Gastrocnemius medialis (tissue), 4 donors: Measurements from ENCODE around the gene KCNIP4.

Experiments
- CTCF ChIP-seq, 5 experiments: fragments of 450-650 bp in 3 of 5; fragments of 200-600 bp in 2 of 5; sonication (generic) in 2 of 5; IDR thresholded peaks in 4 of 5; conservative IDR thresholded peaks in 1 of 5; 1 replicate in 4 of 5; 2 replicates in 1 of 5; pipeline ENCODE4 v1.5.1; 2016 to 2019; ENCODE audit warnings: antibody characterized with exemption in 5 of 5, mild to moderate bottlenecking in 3 of 5, moderate library complexity in 3 of 5
- POLR2A ChIP-seq, 2 donors: fragments of 450-650 bp; IDR thresholded peaks; one replicate each; pipeline ENCODE4 v1.6.1; 2017; ENCODE audit warnings: antibody characterized with exemption in 2 of 2, mild to moderate bottlenecking in 2 of 2, moderate library complexity in 2 of 2

- TF ChIP-seq POLR2A (IDR thresholded peaks at IDR 0.05) (no peak), CTCF (IDR thresholded peaks at IDR 0.05 in 4 of 5, conservative IDR thresholded peaks at IDR 0.05 in 1 of 5) (no peak)
These were observed 1267.8 kb downstream of the KCNIP4 start for GRCh38 chr4:20680736-20681135.
